Measurements from ENCODE around the gene EPHB1. TPM values are rescaled to one million over a fixed set of nuclear protein-coding genes. Genes with fewer than 3 reads are reported as not detected.
A peak's percentile ranks its signal among the peaks of the same experiment; 100 is the strongest.

Gene EPHB1
- total RNA-seq, 1 donor from 2014 or later = 0.53 TPM

DNA sequence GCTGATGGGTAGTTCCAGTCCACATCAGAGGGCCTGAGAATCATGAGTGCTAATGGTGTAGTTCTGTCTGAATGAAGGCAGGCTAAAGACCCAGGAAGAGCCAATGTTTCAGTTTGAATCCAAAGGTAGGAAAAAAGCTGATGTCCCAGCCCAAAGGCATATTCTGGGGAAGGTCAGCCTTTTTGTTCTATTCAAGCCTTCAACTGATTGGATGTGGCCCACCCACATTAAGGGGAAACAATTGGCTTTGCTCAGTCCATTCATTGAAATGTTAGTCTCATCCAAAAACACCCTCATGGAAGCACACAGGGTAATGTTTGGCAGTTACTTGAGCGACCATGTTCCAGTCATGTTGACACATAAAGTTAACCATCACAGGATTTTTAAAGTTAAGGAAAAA, 25.9 kb downstream of the EPHB1 start:
- Histone ChIP-seq H3K27me3 (no peaks in the 10 kb centered on the region), H3K36me3 (no peaks in the 10 kb centered on the region), H3K4me1 (no peaks in the 10 kb centered on the region), H3K4me3 (no peak overlapping the region), H3K9me3 (no peaks in the 10 kb centered on the region), H3K27ac (no peak overlapping the region)
- TF ChIP-seq, protein P1, sequence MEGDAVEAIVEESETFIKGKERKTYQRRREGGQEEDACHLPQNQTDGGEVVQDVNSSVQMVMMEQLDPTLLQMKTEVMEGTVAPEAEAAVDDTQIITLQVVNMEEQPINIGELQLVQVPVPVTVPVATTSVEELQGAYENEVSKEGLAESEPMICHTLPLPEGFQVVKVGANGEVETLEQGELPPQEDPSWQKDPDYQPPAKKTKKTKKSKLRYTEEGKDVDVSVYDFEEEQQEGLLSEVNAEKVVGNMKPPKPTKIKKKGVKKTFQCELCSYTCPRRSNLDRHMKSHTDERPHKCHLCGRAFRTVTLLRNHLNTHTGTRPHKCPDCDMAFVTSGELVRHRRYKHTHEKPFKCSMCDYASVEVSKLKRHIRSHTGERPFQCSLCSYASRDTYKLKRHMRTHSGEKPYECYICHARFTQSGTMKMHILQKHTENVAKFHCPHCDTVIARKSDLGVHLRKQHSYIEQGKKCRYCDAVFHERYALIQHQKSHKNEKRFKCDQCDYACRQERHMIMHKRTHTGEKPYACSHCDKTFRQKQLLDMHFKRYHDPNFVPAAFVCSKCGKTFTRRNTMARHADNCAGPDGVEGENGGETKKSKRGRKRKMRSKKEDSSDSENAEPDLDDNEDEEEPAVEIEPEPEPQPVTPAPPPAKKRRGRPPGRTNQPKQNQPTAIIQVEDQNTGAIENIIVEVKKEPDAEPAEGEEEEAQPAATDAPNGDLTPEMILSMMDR (IDR thresholded peaks at IDR 0.05) = no peak
- intact Hi-C loops (cut with DNase I) = no loop called here
- DNase-seq (ENCODE audit: low spot score in 2 of 2) = peak in 1 of 2 donors; percentile 16

DNA sequence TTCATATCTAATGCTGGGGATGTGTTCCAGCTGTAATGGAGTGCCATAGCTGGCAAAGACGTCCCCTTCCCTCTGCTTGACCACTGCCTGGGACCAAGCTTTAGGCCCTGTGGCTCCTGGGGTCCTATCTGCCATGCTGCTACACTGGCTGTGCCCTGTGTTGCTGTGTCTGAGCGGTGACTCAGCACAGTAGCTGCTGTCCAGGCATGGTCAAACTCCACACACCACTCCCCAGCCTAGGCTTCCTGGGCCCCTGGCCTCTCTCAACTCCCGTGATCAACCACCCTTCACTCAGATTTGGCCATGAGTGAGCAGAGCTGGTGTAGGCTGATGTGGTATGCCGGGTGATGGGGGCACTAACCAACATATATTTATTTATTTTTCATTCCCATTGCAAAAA, 27.0 kb downstream of the EPHB1 start:
- peak in 1 of 2 donors; percentile 40 for DNase-seq (ENCODE audit: low spot score in 2 of 2)
- no peak overlapping the region for H3K27ac ChIP-seq
- H3K4me1 ChIP-seq = no peaks in the 10 kb centered on the region
- H3K9me3 ChIP-seq = no peaks in the 10 kb centered on the region
- intact Hi-C loops (cut with DNase I) = no loop called here
- H3K27me3 ChIP-seq = no peaks in the 10 kb centered on the region
- no peak overlapping the region for H3K4me3 ChIP-seq
- TF ChIP-seq, protein P1 (IDR thresholded peaks at IDR 0.05) = no peak
- no peaks in the 10 kb centered on the region for H3K36me3 ChIP-seq

DNA sequence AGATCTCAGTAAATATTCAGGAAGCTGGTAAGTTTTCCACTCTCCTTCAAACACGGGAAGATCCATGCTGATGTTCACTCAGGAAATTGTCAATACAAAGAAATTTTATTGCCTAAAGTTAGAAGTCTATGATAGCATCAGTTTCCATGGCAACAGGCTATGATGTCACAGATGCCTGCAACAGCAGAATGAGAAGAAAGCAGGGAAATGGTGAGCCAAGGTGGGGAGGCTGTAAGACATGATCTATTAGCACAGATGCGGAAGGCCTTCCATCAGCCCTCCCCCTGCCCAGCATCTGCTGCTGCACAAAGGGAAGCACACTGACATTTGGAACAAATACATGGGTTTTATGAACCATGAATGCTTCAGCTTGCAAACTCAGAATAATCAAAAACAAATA, 28.6 kb downstream of the EPHB1 start:
- Histone ChIP-seq H3K27me3 (no peaks in the 10 kb centered on the region), H3K4me1 (no peaks in the 10 kb centered on the region), H3K9me3 (no peaks in the 10 kb centered on the region), H3K27ac (no peak overlapping the region), H3K4me3 (no peak overlapping the region), H3K36me3 (no peaks in the 10 kb centered on the region)
- intact Hi-C loops (cut with DNase I) = no loop called here
- peak in 1 of 2 donors; percentile 33 for DNase-seq (ENCODE audit: low spot score in 2 of 2)
- TF ChIP-seq, protein P1 (IDR thresholded peaks at IDR 0.05) = no peak

DNA sequence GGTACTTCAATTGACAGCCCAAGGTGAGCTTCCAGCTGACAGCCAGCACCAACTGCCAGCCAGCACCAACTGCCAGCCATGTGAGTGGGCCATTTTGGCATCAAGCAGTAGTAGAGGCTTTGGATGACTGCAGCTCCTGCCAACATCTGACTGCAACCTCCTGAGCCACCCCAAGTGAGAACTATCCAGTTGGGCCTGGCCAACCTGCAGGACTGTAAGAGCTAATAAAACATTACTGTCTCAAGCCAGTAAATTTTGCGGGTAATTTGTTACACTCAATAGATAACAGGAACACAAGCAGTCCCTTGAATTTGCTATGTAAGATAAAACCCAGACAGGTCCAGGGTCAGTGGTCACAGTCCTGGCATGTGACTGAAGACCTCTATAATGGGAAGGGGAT, 29.7 kb downstream of the EPHB1 start:
- H3K9me3 ChIP-seq = no peaks in the 10 kb centered on the region
- TF ChIP-seq, protein P1 (IDR thresholded peaks at IDR 0.05) = no peak
- intact Hi-C loops (cut with DNase I) = no loop called here

DNA sequence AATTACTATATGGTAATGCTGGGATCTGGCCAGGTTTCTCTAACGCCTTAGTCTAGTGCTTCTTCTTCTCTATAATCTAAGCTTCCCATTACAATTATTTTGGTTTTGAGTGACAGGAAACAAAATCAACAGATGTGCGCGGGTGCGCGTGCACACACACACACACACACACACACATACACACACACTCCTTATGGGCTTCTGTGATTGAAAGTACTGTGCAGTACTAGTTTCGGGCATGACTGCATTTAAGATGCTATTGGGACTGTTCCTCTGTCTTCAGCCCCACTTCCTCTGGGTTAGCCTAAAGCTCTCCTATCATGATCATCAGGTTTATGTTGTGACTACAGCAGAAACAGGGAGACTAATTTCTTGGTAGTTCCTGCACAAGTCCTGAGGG, 32.2 kb downstream of the EPHB1 start:
- peak in 1 of 2 donors; percentile 11 for DNase-seq (ENCODE audit: low spot score in 2 of 2)
- Histone ChIP-seq H3K27ac (no peak overlapping the region), H3K27me3 (no peaks in the 10 kb centered on the region), H3K4me1 (no peaks in the 10 kb centered on the region), H3K9me3 (no peaks in the 10 kb centered on the region), H3K4me3 (no peak overlapping the region), H3K36me3 (no peaks in the 10 kb centered on the region)
- TF ChIP-seq, protein P1 (IDR thresholded peaks at IDR 0.05) = no peak
- intact Hi-C loops (cut with DNase I) = no loop called here

More for the DNA sequence above, 29.7 kb downstream of the EPHB1 start:
- H3K27me3 ChIP-seq = no peaks in the 10 kb centered on the region
- DNase-seq (ENCODE audit: low spot score in 2 of 2) = peak in 1 of 2 donors; percentile 22
- H3K36me3 ChIP-seq = no peaks in the 10 kb centered on the region
- H3K4me1 ChIP-seq = no peaks in the 10 kb centered on the region
- no peak overlapping the region for H3K4me3 ChIP-seq
- H3K27ac ChIP-seq = no peak overlapping the region

DNA sequence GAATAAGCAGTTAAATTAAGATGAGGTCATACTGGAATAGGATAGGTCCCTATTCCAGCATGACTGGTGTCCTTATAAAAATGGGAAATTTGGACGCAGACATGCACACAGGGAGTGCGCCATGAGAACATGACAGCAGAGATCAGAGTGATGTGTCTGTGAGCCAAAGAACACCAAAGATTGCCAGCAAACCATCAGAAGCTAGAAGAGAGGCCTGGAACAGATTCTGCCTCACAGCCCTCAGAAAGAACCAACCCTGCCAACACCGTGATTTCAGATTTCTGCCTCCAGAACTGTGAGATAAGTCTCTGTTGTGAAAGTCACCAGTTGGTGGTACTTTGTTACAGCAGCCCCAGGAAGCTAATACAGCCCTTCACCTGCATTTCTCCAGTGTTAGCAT, 34.7 kb downstream of the EPHB1 start:
- DNase-seq (ENCODE audit: low spot score in 2 of 2) = peak in 1 of 2 donors; percentile 27
- Histone ChIP-seq H3K4me1 (no peaks in the 10 kb centered on the region), H3K27ac (no peak overlapping the region), H3K9me3 (no peaks in the 10 kb centered on the region), H3K36me3 (no peaks in the 10 kb centered on the region), H3K27me3 (no peaks in the 10 kb centered on the region), H3K4me3 (no peak overlapping the region)
- intact Hi-C loops (cut with DNase I) = no loop called here
- TF ChIP-seq, protein P1 (IDR thresholded peaks at IDR 0.05) = no peak

All from ascending aorta (tissue), 2 donors.